Stimulated activated CD8-positive, alpha-beta memory T cell treated with anti-CD3 and anti-CD28 coated beads, Interleukin-15, amount 100 ng/mL, for 48 hours (primary cell): Measurements from ENCODE around the gene RHOG.
"Not testable (repeated sequence)": the region's sequence is repeated elsewhere in the genome, so short reads cannot be mapped to it uniquely, and the experiment has no call there.

Experiments
- DNase-seq, 2 donors: peaks; one replicate each; pipeline ENCODE4 v3.0.0-alpha.2; 2020; ENCODE audit warnings: low read depth in 2 of 2

Gene RHOG

DNA sequence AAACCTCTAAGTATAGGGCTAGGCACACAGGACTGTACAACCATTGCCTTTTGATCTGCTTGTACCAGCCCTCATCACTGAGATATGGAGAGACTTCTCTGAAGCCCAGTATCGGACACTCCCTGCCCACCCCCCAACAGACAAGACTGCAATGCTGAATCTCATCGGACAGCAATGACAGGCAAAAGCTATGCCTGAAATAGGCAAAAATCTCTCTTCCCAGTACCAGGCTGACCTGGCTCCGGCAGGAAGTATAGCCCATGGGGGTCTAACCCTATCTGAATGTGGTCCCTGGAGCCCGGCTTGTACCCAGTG, 6.5 kb downstream of the RHOG start:
- DNase-seq: no peak

DNA sequence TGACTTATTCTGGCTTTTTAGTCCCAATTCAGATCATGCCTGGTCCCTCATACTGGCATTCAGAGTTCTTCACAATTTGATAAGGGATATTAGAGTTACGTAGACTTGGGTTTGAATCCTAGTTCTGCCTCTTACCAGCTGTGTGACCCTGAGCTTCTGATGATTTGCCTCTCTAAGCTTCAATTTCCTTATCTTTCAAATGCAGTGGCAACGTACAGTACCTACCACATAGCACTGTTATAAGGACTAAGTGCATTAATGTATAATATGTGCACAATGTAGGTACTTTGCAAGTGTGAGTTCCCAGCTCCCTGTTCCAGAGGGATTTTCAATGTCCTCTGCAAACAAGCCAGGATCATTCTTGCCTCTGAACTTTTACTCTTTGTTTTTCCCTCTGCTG, 7.3 kb downstream of the RHOG start:
- DNase-seq: no peak

DNA sequence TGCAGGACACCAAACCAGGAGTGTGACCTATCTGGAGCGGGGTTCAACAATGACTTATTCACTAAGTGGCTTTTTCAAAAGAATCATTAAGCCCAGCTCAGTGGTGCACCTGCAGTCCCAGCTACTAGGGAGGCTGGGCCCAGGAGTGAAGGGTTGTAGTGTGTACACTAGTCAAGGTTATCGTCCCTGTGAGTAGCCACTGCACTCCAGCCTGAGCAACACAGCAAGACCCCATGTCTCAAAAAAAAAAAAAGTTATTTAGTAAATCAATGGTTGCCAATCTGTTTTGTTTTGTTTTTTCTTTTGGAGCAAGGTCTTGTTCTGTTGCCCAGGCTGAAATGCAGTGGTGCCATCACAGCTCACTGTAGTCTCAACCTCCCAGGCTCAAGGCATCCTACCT, 7.9 kb downstream of the RHOG start:
- no peak for DNase-seq

DNA sequence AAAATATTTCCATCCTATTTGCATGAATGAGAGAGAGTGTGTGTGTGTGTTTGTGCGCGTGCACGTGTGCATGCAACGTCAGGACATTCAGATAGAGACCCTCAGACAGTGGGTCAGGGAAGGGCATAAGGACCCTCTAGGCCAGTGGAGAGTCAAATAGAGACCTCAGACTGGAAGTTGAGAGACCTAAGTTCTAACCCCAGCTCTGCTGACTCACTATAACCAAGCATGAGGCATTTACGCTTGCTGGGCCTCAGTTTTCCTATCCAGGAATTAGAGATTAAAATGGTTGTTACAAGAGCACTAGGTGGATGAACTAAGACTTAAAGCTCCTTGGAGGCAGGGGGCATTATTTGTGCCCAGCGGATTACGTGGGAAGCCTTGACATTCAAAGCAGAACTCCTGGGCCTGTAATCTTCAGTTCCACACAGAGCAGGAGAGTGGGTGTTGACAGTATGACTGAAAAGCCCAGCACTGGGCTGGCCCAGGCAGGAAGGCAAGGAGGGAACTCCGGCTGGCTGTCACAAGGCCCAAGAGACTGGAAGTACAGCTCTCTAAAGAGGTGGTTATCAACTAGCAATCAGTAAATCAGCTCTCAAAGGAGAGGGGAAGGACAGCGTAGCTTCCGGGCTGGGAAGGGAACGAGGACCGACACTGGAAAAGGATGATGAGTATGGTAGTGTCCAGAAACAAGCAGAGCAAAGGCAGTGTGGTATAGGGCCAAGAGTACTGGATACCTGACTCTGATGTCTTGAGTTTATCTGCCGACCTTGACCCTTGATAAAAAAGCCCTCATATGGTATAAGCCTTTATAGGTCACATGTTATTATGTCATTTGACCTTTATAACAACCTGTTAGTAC, 9.2 kb downstream of the RHOG start:
- DNase-seq: no peak

DNA sequence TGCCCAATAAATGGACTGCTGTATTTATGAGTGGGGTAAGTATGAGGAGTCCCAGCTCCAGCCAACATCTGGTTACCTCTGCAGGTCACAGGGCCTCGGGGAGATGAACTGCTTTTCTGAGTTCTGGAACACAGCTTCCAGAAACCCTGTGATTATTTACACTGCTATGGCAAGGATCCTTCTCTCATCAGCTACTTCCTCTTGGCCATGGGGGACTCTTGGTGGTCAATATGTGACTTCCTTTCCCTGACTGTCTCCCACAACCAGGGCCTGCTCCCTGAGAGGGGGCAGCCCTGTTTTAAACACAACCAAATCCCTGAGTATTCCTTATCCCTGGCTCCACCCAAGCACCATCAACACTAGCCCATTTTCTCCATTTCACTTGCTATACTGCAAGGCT, 10.0 kb downstream of the RHOG start:
- no peak for DNase-seq

DNA sequence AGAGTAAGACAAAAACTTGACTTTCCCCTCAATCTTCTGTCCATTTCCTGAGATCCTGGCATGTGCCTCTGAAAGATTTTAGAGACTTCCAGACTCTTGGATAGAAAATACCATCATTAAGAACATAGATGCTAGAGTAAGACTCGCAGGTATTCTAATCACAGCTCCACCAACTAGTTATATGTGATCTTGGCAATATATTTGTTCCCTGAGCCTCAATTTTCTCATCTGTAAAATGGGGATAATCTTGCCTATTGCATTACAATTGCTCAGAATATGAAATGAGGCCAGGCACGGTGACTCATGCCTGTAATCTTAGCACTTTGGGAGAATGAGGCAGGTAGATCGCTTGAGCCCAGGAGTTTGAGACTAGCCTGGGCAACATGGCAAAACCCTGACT, 10.7 kb downstream of the RHOG start:
- no peak for DNase-seq

DNA sequence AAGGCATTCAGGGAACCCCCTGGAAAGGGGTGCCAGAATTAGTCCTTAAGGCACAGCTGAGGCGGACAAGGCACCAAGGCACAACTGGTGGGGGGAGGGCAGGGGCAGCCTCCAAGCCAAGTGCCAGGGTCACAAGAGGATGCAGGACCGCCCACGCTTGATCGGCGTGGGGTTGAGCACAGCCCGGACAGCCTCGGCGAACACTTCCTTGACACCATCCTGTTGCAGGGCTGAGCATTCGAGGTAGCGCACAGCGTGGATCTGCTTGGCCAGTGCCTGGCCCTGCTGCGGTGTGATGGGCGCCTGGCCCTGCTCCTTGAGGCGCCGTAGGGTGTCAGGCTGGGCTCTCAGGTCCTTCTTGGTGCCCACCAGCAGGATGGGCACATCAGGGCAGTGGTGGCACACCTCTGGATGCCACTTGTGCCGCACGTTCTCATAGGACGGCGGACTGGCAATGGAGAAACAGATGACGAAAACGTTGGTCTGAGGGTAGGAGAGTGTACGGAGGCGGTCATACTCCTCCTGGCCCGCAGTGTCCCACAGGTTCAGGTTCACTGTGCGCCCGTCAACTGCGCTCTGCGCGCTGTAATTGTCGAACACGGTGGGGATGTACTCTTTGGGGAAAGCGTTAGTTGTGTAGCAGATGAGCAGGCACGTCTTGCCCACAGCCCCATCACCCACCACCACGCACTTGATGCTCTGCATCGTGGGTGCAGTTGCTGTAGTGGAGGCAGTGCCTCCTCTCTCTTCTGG, 13.1 kb downstream of the RHOG start:
- no peak for DNase-seq

DNA sequence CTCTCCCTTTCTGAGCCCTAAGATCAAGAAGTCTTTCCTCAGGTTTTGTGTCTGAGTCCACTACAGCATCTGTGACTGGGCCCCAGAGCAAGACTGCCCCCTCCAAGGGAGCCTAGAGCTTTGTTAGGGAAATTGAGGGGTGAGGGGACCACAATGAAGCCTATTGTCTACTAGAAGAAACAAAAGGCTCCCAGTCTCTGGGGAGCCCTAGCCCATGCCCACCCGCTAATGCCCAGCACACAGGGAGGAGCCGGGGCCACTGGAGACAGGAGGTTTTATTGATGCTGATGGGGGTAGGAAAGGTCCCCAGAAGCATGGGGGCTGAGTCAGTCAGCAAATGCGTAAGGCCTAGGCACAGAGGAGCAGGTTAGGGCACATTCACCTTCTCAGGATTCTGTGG, 14.0 kb downstream of the RHOG start:
- no peak for DNase-seq

DNA sequence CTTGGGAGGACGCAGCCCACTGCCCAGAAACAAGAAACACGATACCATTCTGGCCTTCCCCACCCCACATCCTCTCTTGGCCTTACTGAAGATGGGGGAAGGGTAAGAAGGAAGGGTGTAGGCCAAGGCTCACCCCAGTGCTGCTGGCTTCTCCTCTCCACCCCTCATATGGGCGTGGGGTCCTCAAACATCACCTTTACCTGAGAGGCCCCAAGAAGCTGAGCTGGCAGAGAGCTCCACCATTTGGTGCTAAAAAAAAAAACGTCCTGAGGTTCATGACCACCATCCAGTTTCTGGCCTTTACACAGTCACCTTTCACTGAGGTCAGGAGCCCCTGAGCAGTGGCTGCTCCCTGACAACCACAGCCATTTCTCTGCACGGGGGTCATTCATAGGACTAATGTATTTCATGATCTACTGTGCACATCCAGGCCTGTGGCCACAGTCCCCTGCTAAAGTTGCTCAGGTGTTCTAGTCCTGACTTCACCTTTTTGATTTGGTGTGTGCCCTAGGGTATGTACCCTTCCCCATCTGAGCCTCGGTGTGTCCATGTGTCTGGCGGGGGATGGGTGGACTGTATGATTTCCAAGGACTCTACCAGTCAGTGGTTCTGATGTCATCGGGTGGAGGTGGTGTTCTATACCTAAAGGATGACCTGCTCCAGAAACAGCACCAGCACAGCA, 15.1 kb downstream of the RHOG start:
- DNase-seq: no peak

DNA sequence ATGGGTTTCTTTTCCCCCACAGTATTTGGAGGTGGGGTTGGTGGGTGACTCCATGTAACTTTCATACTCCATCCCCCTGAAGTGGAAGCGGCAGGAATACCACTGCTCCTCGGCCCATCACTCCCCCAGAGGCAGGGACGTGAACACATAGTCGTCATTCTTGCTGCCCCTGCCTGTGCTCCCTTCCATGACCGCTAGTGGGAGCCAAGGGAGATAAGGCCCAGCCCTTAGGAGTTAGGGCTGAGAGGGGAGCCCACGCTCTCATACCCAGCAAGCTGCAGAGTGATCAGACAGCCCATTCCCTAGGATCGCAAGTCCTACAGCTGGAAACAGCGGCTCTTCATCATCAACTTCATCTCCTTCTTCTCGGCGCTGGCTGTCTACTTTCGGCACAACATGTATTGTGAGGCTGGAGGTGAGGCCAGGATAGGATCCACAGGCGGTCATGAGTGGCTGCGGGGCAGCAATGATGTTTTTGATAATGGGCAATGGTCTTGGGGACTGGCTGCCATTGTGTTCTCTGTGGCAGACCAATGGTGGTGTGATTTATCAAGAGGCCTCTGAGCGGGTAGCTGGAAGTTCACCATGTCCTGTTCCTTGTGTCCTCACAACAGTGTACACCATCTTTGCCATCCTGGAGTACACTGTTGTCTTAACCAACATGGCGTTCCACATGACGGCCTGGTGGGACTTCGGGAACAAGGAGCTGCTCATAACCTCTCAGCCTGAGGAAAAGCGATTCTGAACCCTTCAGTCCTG, 15.9 kb downstream of the RHOG start:
- peak; percentile 66 to 71 for DNase-seq

DNA sequence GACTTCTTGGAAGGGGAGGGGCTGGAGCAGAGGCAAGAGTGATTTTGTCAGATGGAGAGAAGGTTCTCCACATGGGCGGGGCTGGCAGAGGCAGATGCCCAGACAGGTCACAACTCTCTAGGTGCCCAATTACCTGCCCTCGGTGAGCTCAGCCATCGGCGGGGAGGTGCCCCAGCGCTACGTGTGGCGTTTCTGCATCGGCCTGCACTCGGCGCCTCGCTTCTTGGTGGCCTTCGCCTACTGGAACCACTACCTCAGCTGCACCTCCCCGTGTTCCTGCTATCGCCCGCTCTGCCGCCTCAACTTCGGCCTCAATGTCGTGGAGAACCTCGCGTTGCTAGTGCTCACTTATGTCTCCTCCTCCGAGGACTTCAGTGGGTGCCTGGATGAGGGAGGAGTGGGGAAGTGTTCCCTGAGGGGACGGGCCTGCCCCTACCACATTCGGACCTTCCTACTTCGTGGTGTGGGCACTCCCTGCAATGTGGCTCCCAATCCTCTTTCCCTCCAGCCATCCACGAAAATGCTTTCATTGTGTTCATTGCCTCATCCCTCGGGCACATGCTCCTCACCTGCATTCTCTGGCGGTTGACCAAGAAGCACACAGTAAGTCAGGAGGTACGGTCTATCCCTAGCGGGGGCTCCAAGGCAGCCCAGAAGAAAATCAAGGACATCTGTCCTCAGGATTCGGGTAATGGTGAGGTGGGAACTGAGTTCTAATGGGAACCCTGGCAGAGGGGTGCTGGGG, 16.8 kb downstream of the RHOG start:
- DNase-seq: no peak

DNA sequence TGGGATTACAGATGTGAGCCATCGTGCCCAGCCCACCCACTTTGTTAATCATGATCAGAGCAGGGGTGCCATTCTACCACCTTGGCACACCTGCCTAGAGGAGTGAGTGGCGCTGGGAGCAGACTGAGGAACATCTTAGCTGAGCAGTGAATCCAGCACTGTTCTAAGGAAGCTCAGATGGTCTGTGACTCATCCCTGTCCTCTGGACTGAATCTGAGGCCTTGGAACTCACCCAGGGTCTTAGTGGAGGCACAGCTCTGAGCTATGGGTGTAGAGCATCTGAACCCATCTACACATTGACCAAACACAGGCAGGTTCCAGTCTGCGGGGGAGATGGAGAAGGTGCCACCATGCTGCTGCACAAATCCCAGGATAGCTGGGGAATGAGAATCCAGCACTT, 17.5 kb downstream of the RHOG start:
- DNase-seq: no peak

DNA sequence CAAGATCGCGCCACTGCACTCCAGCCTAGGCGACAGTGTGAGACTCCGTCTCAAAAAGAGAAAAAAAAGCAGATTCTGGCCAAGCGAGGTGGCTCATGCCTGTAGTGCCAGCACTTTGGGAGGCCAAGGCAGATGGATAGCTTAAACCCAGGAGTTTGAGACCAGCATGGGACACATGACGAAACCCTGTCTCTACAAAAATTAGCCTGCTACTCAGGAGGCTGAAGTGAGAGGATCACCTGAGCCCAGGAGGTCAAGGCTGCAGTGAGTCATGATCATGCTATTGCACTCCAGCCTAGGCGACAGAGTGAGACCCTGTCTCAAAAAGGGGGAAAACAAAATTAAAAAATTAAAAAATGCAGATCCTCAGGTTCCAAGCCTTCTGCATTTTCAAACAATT, 18.4 kb downstream of the RHOG start:
- no peak for DNase-seq

DNA sequence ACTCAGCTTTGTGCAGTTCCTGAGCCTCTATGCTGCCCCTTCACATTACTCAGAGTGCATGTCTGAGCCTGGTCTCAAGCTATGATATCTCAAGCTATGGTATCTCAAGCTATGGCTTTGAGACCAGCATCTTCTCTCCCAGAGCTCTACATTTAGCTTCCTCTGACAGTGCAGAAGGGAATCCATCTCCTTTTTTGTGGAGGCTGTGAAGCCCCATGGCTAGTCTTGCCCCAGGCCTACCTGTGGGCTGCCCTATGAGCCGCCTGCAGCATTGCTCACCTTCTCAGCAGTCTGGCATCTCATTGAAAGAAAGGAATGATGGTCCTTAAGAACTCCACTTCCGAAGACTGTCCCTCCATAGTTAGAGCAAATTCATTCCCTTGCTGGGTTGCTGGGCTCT, 19.8 kb downstream of the RHOG start:
- DNase-seq: no peak

DNA sequence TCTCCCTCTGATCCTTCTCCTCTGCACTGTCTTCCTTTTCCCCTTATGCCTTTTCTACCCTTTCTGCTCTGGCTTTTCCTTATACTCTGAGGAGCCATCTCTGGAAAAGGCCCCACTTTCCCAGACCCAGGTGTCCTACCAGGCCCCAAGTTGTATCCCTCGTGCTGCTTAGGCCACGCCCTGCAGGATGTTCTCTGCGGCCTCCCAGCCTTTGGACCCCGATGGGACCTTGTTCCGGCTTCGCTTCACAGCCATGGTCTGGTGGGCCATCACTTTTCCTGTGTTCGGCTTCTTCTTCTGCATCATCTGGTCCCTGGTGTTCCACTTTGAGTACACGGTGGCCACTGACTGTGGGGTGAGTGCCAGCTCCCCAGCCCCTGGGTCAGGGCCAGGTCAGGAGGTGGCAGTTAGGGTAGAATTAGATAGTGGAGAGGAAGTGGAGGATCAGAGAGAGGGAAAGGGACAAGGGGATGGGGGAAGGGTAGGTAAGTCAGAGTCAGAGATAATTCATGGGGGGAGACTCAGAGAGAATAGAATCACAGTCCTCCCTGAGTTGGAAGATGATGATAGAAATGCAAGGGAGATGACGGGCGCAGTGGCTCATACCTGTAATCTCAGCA, 23.5 kb downstream of the RHOG start:
- DNase-seq: no peak

DNA sequence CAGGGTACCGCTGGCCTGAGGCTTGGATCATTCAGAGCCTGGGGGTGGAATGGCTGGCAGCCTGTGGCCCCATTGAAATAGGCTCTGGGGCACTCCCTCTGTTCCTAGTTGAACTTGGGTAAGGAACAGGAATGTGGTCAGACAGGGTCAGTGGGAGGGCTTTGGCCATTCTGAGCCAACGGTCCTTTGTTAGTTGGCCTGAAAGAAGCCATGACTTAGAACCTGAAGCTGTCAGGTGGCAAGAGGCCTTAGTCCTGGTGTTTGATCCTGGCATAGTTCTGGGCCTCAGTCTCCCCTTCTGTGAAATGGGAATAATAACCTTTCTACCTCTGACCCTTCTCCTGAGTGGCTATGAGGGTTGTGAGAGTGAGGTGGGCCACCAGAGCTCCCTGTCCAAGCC, 24.1 kb downstream of the RHOG start:
- no peak for DNase-seq

DNA sequence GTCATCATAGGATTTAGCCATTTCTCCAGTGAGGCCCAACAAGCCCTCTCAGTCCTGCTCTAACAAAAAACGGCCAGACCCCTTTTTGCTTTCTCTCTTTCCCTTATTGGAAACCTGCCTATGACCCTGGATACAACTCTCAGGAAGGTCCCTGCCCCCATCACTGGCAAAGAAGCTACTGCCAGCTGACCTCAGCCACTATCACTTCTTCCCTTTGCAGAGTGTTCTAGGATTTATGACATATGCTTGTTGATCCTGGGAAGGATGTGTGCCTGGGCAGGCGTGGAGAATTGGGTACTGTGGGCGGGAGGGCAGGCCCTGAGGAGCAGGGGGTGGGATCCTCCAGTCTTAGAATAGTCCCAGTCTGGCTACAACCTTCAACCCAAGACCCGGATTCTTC, 24.9 kb downstream of the RHOG start:
- DNase-seq: no peak

DNA sequence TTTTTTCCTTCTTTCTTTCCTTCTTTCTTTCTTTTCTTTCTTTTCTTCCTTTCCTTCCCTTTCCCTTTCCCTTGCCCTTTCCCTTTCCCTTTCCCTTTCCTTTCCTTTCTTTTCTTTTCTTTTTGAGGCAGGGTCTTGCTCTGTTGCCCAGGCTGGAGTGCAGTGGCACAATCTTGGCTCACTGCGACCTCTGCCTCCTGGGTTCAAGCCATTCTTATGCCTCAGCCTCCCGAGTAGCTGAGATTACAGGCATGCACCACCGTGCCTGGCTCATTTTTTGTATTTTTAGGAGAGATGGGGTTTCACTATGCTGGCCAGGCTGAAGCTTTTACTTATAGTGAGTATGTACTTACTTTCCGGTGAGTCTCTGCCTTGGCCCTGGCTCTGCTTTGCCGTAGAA, 25.9 kb downstream of the RHOG start:
- DNase-seq: not testable (repeated sequence)

DNA sequence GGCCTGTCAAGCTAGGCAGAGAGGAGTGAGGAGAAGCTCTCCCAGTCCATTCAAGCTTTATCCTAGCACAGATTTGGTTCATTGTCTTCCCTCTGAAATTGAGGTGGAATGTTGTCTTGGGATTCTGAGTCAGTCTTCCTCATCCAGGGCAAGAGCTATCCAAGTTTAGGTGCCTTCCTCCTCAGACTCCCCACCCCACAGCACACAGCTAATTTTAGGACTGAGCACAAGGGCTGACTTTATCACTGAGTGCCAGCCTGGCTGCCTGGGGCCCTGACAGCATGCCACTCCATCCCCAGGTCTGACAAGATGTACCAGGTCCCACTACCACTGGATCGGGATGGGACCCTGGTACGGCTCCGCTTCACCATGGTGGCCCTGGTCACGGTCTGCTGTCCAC, 29.8 kb downstream of the RHOG start:
- no peak for DNase-seq

DNA sequence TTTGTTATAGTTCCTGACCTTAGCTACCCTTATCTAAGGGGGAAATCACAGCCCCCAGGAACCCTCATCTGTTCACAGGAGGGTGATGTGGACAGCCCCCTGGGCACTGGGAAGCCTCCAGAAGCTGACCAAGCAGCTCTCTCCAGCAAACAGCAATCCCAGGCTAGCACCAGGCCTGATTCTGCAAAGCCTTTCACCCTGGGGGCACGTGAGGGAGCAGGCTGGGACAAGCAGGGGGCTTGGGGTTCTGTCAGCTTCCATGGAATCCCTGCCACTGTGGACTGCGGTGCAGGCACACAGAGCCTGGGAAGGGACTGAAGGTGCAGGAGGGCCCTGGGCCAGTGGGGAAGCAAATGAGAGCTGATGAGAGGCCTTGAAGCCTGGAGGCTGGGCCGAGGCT, 30.3 kb downstream of the RHOG start:
- no peak for DNase-seq

DNA sequence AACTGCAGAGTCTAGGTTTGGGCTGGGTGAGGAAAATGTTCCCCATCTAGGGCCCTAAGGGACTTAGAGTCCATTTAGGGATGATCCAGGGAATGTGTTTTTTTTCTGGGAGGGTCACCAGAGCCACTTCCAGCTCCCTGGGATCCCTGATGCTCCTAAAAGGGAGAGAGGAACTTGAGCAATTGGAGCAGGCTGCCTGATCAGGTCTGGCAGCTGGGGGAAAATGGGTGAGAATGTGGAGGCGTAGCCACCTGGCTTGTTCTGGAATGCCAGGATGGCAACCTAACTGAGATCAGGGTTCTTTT, 31.2 kb downstream of the RHOG start:
- DNase-seq: no peak
